Measurements from ENCODE around the gene UFM1.
A peak's percentile ranks its signal among the peaks of the same experiment; 100 is the strongest.
"Not testable (repeated sequence)": the region's sequence is repeated elsewhere in the genome, so short reads cannot be mapped to it uniquely, and the experiment has no call there.

UFM1 gene

DNA sequence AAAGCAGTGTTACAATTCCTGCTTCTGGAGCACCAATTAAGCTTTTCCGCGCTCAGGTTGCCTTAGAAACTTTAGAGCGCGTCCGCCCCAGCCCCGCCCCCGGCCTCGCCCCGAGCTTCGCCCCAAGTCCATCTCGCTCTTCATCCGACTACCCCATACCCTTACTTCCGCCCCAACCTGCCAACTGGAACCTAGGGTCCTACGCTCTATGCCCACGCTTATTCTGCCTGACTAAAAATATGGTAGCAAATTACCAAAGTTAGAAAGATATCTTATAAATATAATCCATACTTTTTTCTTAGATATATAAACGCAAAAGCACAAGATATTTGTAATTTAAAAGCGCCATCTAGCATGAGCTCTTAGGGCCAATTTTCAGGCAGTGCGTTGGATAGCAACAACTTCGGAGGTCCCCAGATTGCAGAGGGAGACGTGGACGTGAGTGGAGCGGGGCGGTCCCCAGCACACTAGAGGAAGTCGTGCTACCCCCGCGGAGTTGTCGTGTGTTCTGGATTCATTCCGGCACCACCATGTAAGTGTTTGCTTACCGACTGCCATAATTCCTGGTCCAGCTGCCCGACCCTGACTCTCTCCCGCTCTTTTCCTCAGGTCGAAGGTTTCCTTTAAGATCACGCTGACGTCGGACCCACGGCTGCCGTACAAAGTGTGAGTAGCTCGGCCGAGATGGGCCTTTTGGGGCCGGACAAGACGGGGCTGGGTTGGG is at the start of gene UFM1:
Gene UFM1, plus strand, starts transcription at position 462 of the 724 bp plus-strand sequence. Its CDS starts 69 bp downstream, at position 531.
- peak; percentile 95 for DNase-seq

DNA sequence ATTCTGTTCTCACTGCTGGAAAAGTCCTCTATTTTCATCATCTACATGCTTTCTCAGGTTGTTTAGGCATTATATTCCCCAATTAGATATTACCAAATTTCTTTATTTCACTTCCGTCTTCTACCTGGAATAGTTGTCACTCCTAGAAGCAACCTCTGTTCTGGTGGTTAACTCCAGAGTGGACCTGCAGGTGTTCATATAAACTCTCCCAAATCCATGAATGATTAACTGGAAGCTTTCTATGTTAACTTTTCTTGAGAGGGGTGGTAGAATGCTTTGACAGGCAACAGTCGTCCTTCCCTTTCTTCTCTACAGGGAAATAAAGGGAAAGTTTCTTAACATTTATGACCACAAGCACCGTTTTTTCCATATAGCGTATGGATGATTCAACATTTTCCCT is 48.4 kb upstream of the UFM1 start:
- no peak for DNase-seq

DNA sequence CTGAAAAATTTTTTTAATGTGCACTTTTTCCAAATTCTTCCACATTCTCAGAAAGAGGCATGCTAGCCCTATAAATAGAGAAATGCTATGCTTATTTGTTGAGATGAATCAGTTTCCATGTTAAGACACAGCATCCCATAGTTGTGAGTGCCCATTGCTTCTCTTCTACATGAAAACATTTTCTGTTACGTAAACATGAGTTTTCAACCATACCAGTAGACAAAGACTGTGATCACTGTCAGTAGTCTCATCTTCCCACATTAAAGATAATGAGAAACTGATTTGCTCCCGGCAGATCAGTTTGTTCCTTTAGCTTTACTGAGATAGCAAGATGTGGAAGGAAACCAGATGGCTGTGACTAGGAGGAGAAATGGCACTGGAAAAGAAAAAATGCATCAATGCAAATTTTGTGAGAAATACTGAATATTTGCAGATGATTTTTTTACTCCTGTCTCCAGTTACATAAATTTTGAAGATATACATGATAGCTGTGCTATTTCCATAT is 45.8 kb upstream of the UFM1 start:
- no peak for DNase-seq

DNA sequence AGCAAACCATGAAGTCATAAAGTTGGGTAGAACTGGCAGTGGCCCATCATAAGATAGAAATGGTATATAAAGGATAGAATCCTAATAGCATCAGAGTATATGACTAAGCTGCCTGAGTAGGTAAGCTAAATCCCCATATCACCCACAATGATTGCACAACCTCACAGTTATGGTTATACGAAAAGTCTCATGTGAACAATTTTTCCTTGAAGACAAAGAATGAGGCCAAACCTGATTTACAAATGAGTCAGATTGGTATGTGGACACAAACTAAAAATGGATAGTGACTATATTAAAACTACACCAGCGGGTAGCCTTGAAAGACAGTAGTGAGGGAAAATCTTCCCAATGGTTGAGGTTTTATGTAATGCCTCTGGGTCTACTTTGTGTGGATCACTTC is 40.9 kb upstream of the UFM1 start:
- no peak for DNase-seq

DNA sequence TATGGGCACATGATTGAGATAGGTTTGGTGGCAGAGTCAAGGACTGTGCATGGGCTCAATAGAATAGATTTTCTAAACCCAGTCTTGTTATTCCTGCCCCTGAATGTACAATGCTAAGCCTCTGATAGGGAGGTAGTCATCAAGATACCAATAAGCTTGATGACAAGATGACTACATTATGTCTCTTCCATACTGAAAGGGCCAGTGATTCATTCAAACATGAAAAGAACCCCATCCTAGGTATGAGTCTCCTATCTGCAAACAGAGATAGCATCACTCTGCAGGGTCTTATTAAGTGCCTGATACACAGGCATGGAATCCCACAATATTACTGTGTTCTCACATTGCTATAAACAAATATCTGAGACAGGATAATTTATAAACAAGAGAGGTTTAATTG is 40.3 kb upstream of the UFM1 start:
- DNase-seq, result no peak

DNA sequence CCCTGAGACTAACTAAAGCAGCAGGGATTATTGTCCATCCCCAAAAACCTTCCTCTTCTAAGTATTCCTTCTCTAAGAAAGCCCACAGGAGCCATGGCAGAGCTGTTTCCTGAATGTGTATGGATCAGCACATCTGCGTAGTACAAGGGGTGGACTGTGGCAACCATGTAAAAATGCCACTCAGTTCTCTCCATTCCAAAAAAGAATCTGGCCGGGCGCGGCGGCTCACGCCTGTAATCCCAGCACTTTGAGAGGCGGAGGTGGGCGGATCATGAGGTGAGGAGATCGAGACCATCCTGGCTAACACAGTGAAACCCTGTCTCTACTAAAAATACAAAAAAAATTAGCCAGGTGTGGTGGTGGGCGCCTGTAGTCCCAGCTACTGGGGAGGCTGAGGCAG is 38.5 kb upstream of the UFM1 start:
- not testable (repeated sequence) for DNase-seq

DNA sequence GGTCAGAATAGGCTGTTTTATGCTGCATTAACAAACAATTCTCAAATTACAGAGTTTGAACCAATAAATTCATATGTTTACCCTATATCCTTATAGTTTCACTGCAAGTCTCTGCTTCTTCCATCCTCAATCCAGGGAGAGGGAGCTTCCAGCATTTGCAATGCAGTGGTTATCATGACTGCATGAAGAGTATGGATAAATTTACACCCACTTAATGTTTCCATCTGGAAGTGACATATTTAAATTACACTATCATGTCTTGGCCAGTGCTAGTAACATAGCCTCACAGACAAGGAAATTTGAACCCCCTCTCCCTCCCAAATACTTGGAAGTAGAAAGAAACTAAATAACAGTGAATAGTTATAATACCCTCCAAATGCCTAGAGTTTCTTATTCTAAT is 33.5 kb upstream of the UFM1 start:
- no peak for DNase-seq

DNA sequence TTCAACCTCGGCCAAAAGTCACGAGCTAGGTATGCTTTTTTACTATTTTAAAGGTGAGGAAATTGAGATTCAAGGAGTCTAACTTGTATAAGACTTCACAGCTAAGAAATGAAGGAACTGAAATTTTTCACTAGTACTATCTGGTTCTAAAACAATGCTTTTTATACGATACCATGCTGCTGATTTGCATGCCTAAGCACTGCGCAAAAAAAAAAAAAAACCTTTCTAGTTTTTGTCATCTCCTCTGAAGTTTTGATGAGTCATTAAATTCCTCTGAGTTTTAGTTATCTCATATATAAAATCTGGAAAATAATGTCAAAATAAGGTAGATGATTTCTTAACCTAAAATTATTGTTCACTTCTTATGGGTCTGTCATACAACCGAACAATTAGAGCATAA is 28.0 kb upstream of the UFM1 start:
- DNase-seq, result no peak

DNA sequence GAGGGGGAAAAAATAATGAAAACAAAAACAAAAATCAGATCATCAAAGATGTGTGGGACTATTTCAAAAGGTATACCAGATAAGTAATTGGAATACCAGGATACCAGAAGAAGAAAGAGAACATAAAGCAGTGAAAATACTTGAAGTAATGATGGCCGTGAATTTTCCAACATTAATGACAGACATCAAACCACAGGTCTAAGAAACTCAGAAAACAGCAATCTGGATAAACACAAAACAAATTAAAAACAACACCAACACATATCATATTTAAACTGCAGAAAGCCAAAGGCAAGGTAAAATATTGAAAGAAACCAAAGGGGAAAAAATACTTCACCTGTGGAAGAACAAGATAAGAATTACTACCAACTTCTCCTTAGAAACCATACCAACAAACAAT is 24.2 kb upstream of the UFM1 start:
- no peak for DNase-seq

DNA sequence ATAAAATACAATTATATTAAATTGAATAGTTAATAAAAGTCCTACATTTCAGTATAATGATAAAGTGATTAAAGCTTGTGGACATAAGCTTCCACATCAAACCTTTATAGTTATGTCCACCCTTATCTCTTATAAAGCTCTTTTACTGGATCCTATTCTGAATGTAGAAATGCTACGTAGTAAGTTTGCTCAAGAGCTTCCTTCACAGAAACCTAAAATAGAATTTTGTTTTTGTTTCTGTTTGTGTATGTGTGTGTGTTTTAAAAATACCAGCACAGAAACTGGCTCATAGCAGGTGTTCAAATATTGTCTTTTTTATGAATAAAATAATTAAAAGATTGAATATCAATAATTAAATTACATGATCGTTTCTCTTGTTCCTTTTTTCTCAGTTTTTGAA is 21.0 kb upstream of the UFM1 start:
- no peak for DNase-seq

DNA sequence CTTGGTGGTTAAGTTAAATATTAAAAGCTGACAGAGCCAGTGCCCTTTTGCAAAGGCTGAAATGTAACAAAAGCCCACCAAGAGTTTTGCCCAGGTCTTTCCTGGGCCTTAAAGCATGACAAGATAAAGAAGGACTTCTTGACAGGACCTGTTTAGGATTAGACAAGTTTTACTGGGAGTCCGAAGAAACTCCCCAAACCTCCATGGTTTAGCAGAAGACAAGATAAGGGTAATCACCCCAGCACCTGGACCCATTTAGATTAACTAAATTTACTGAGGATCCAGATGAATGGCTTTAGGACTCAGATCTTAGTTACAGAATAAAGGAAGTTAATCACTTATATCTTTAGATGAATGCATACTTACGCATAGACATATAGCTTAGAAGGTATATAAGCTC is 14.8 kb upstream of the UFM1 start:
- DNase-seq, result no peak

DNA sequence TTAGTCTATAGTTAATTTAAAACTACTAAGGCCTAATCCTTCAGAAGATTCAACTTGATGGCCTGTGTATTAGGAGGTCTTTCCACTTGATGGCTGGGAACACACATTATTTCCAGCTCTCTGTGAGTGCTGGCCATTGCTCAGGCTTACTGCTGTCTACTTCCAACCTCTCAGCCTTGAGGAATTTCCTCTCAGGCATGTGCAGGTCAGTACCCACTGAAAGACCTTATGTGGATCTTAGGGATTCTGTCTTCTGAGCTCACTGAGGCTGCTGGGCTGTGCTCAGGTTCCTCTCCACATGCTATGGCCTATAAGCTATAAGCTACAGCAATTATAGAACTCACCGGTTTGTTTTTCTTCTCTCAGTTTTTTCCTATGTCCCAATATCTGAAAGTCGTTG is 11.6 kb upstream of the UFM1 start:
- DNase-seq, result no peak

DNA sequence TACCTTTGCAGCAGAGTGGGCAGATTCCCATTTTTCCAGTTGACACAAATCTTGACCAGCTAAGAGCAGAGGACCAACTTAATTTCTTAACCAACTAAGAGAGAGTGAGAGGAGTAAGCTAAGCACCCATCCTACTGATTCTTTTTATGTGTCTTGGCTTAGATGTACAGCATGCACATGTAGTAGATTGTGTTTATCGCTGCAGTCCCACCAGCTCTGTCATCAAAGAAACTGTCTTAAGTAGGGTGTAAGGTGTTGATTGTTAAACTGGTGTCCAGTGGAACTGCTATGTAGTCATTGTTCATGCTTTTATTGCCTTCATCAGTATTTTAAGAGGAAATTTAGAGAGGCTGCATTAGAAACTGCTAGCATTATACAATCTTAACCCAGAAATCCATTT is 9.0 kb upstream of the UFM1 start:
- no peak for DNase-seq

DNA sequence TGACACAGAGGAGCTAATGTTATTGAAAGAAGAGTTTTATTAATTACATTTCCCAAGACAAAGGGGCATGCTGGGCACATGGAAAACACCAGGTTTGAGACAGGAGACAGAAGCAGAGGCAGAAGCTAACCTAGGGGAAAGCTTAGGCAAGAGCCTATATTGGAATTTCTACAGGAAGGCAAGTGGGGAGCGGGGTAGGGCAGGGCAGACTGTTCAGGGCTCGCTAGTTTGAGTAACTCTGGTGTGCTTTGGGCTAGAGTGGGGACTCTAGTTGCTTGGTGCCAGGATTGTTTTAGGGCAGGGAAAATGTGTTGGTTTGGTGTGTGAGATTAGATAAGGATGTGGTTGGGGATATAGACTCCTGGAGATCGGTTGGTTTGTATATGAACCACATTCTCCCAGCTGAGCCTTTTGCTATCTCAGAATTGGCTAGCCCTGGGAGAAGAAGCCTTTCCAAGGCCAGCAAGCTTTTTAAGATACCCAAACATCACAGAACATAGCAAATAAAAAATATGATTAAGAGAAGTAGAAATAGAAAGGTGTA is 8.4 kb upstream of the UFM1 start:
- DNase-seq, result no peak

DNA sequence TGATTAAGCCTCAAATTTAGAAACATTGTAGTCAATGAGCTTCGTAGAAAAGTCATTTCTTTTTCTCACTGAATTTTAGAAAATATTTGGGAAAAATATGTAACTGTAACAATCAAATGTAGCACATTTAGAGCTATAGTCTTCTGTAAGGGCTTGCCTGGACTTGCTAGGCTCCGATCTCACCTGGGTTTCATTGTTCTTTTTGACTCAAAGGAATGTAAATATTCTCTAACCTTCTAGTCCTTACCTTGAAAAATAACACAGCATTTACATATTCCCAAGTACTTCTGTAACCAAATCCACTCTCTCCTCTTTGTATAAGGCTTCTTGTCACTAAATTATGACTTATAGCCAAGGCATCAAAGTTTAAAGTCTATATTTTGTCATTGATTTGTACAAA is 2.9 kb upstream of the UFM1 start:
- DNase-seq, result peak; percentile 43

DNA sequence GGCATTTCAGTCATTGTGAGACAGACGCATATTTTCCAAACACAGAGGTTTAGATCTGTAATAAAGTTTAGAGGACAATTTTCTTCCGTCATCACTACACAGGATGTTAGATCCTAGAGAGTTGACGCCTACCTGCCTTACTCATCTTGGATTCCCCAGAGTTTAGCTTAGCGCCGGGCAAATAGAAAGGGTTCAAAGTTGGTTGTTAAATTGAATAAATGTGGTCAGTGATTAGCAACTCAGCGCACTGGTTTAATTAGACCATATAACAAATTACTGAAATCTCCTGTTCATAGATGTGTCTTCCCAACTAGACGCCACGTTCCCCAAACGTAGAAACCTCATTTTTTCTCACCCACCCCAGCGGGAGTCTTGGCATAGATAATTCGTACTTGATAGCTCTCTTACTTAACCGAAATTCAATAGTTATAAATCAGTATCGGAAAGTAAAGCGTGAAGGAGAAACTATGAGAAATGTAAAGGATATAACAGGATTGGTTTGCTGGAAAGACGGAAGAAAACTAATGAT is 726 bp upstream of the UFM1 start:
- DNase-seq, result peak; percentile 58

DNA sequence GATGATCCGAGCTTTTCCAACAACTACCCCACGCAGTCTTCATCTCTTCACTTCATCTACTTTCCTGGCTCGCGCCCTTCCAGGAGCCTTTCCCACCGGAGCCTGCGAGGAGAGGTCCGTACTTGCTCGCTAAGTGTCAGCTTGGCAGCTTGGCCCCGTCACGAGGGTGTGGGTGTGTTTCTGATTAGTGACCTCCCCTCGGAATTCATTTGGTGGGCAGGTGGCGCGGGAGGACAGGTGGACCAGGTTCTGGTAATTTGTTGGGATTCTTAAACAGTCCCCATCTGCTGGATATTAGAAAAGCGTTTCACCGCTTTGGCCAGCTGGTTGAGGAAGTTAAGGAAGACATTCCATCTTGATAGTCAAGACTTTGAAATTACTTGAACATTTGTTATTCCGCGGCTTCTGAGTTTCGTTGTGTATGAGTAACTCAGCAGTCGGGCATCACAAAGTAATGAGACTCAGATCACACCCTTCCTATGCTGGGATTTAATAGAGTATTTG is 515 bp downstream of the UFM1 start:
- peak; percentile 78 for DNase-seq

DNA sequence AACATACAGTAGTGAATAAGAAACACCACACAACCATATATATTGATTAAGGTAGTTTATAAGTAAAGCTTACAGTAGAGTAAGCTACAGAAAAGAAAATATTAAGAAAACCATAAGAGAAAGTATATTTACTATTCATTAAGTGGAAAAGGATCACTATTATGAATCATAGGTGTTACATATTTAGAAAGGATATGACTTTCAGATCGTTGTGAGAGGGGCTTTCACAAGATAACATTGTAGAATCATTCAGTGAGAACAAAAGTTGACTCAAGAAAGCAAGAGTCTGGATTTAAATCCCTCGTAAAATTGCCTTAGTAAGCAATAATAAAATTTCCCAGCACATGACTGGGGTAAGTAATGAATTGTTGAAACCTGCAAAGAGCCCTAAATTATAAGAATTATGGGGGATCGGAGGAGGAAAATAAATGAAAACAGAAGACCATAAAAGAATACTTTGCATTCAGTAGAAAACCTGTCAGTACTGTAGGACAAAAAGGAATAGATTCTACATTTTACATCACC is 6.0 kb downstream of the UFM1 start:
- DNase-seq, result no peak

DNA sequence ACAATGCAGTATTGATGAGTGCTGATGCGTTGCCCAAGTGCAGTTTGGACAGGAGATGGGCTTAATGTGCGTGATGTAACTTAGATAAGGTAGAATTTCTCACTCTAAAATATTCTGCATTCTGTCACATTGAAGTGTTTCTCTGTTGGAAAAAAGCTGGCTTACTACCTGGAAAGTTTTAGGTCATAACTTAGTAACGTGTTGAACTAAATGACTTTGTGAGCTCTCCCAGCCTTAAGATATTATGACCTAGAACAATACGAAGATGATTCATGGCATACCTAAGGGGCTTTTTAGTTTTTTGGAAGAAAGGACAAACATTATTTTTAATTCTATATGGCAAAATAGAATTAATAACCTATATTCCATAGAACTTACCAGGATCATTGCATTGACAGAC is 9.0 kb downstream of the UFM1 start:
- no peak for DNase-seq

DNA sequence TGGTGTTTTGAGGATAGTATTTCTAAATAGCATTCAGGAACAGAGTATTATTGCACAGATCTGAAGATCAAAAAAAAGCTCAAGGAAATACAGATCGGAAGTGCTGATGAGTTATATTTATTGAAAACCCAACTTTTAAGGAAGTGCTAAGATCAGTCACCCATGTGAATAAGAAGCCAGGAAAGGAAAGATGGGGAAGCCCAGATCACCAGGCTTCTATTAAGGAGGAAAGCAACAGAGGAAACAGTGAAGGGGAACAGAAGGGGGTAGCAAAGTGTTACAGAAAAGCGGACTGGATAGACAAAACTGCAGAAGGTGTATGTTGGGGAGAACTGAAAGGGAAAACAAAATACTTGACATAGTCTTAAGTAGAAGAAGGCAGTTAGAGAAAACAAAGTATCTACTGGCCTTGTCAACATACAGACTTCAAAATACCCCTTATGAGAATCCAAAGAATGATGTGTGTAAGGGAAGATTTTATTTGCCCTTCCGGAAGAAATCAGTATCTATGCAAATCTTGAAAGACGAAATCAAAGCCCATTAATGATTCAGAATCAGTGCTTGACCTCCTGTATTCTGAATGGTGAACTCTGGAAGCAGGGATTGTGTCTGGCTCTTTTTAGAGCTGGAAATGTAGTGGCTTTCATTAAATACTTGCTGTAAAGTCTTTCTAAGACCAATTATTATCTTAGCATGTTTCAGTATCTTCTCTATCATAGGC is 12.1 kb downstream of the UFM1 start:
- DNase-seq, result no peak

DNA sequence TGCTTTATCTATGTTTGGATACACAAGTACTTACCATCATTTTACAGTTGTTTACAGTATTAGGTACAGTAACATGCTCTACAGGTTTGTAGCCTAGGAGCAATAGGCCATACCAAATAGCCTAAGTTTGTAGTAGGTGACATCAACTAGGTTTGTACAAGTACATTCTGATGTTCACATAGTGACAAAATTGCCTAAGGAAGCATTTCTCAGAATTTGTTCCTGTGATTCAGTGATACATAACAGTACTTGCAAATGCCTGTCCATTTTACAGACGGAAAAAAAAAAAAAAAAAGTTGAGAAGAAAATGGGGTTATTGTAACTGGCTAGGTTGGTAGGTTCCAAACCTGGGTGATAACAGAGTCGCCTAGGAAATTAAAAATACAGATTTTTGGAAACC is 13.6 kb downstream of the UFM1 start:
- DNase-seq, result no peak

DNA sequence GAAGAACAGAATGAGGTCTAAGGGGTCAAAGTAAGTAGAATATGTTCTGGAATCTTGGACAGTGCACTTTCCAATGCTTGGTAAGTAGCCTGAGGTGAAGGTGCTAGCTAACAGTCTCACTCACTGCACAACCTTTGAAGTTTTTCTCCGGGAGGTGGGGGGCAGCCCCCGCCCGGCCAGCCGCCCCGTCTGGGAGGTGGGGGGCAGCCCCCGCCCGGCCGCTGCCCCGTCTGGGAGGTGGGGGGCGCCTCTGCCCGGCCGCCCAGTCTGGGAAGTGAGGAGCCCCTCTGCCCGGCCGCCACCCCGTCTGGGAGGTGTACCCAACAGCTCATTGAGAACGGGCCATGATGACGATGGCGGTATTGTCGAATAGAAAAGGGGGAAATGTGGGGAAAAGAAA is 14.1 kb downstream of the UFM1 start:
- DNase-seq, result not testable (repeated sequence)

DNA sequence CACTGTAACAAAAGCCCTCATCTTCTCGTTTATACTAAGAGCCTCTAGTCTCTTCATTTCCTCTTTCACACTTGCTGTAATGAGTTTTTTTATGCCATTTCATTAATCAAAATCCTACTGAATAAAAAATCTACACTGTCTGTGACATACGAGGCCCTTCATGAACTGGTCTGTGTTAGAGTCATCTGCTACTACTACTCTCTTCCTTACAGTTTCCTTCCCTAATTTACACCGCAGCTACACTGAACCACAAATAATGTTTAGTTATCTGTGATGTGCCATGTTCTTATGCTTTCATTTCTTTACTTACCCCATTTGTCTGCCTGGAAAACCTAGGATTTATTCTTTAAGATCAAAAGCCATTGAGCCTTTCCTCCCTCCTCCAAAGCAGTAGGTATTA is 16.0 kb downstream of the UFM1 start:
- no peak for DNase-seq

Measured in NCI-H146 (cell line).